GM13976 (cell line): ENCODE measurements around the gene ELP4.

ENCODE experiments used
- DNase-seq: peaks from one replicate; pipeline ENCODE4 v3.0.0; 2012; ENCODE audit warnings: low spot score
- CTCF ChIP-seq: IDR thresholded peaks from 2 replicates; pipeline ENCODE4 v1.5.1; 2012; ENCODE audit warnings: borderline replicate concordance, mild to moderate bottlenecking; ENCODE audit not compliant: insufficient read depth; ENCODE audit errors: extremely low read depth, missing control alignments, control extremely low read depth
- in situ Hi-C: fragments of 300-500 bp; cut with MboI; formaldehyde crosslinking; loops from one replicate; pipeline ENCODE4 v1.12.0; 2022; ENCODE audit warnings: low sequenced_read_pairs, mixed read lengths, inconsistent platforms; ENCODE audit not compliant: unreplicated experiment

Gene ELP4

GRCh38 chr11:31783252-31783651, 273.7 kb downstream of the ELP4 start:
- no peak for DNase-seq
- TF ChIP-seq CTCF: no peak
- in situ Hi-C loops: no loop called here

GRCh38 chr11:31784611-31785010, 275.0 kb downstream of the ELP4 start:
- TF ChIP-seq CTCF: no peak
- DNase-seq: no peak
- in situ Hi-C loops: no loop called here

- no peak for TF ChIP-seq CTCF
- no peak for DNase-seq
- in situ Hi-C loops: no loop called here
Observed at GRCh38 chr11:31786996-31787685, 277.6 kb downstream of the ELP4 start.

GRCh38 chr11:31788085-31788484, 278.5 kb downstream of the ELP4 start:
- in situ Hi-C loops: no loop called here
- no peak for DNase-seq
- no peak for TF ChIP-seq CTCF

GRCh38 chr11:31790649-31791048, 281.1 kb downstream of the ELP4 start:
- TF ChIP-seq CTCF: no peak
- in situ Hi-C loops: no loop called here
- no peak for DNase-seq

- no peak for TF ChIP-seq CTCF
- no peak for DNase-seq
- in situ Hi-C loops: no loop called here
Observed at GRCh38 chr11:31792036-31792435, 282.5 kb downstream of the ELP4 start.

GRCh38 chr11:31792456-31792855, 282.9 kb downstream of the ELP4 start:
- DNase-seq: no peak
- no peak for TF ChIP-seq CTCF
- in situ Hi-C loops: no loop called here
